IMR-90 (cell line): ENCODE measurements around the gene CYRIA.

Source experiments
- CTCF ChIP-seq: conservative IDR thresholded peaks from 2 replicates; pipeline ENCODE4 v1.5.1; 2012; ENCODE audit warnings: mild to moderate bottlenecking, low read depth, low read length, improper control_type of control experiment
- NFE2L2 ChIP-seq: fragments of 150-350 bp; IDR thresholded peaks from 2 replicates; pipeline ENCODE4 v1.6.1; 2016; ENCODE audit warnings: low read depth, mild to moderate bottlenecking, low read length
- POLR2A ChIP-seq: IDR thresholded peaks from 2 replicates; pipeline ENCODE4 v1.6.1; 2012; ENCODE audit warnings: mild to moderate bottlenecking, low read depth, low read length
- RAD21 ChIP-seq: IDR thresholded peaks from 2 replicates; pipeline ENCODE4 v1.6.1; 2012; ENCODE audit warnings: low read length, improper control_type of control experiment
- SMC3 ChIP-seq: fragments of 150-350 bp; IDR thresholded peaks from 2 replicates; pipeline ENCODE4 v1.6.1; 2016; ENCODE audit warnings: low read depth, mild to moderate bottlenecking, antibody characterized with exemption, low read length, moderate library complexity

- TF ChIP-seq CTCF (no peak), POLR2A (no peak), SMC3 (no peak), NFE2L2 (no peak), RAD21 (no peak)
These were observed 15.1 kb downstream of the CYRIA start for GRCh38 chr2:16650287-16651249.
